T-helper 2 cell treated with Interferon-gamma antibody and Interleukin-4, amounts not matched to agents 100 ng/mL and 5 ng/mL, for 36 hours (primary cell): ENCODE data around the gene NCF2. TPM values are rescaled to one million over a fixed set of nuclear protein-coding genes. Genes with fewer than 3 reads are reported as not detected.

ENCODE experiments used
- total RNA-seq: library from RNA; stranded (reverse); gene quantifications from 2 replicates; pipeline ENCODE4 v1.2.3, GENCODE V29; 2022

Gene NCF2
- total RNA-seq, 1 donor from 2014 or later: 20.9 TPM

Other genes with a start within 250 kb of the NCF2 start
- 0.05 TPM in 1 of 2 replicates, not detected in the other for gene NMNAT2, start 172.1 kb downstream of the NCF2 start, total RNA-seq
- gene SMG7, start 118.0 kb downstream of the NCF2 start, total RNA-seq: 83.4 and 84.3 TPM in 2 replicates
- gene ARPC5, start 45.3 kb upstream of the NCF2 start, total RNA-seq: 264 and 274 TPM in 2 replicates
- gene APOBEC4, start 62.9 kb upstream of the NCF2 start, total RNA-seq: not detected in 2 replicates
- 2.7 and 3.1 TPM in 2 replicates for gene RGL1, start 214.7 kb upstream of the NCF2 start, total RNA-seq